Endothelial cell of hepatic sinusoid (primary cell): ENCODE measurements around the gene RBM8A.

Experiments used
- in situ Hi-C: cut with HindIII; loops from 2 replicates; pipeline ENCODE4 v1.10.0; 2017; ENCODE audit warnings: low sequenced_read_pairs

RBM8A gene

GRCh38 chr1:145918992-145919939, 8.0 kb downstream of the RBM8A start:
- in situ Hi-C loops = loop anchor here (5.0 kb wide), 3 partner anchors 42 to 88 kb away; partner anchors contain the start of gene NUDT17

- in situ Hi-C loops = loop anchor here (5.0 kb wide), 3 partner anchors 41 to 89 kb away; partner anchors contain the start of gene NUDT17
These were observed 8.9 kb downstream of the RBM8A start, which contains the start of gene PEX11B for GRCh38 chr1:145918144-145918991. Gene PEX11B (minus strand): TSS chr1:145918717. CDS start chr1:145918688, 29 bp downstream.

- in situ Hi-C loops = loop anchor here (5.0 kb wide), 3 partner anchors 40 to 90 kb away; partner anchors contain the start of gene NUDT17
These were observed 9.7 kb downstream of the RBM8A start for GRCh38 chr1:145917595-145917994.

GRCh38 chr1:145916745-145917144, 10.5 kb downstream of the RBM8A start:
- in situ Hi-C loops = loop anchor here (5.0 kb wide), 3 partner anchors 39 to 91 kb away; partner anchors contain the start of gene NUDT17

- in situ Hi-C loops = no loop called here
These were observed 15.1 kb downstream of the RBM8A start for GRCh38 chr1:145912128-145912641.

GRCh38 chr1:145908653-145909052, 18.6 kb downstream of the RBM8A start:
- in situ Hi-C loops = no loop called here

- in situ Hi-C loops = no loop called here
These were observed 20.1 kb downstream of the RBM8A start for GRCh38 chr1:145906954-145907753.

GRCh38 chr1:145901312-145902021, 25.8 kb downstream of the RBM8A start:
- in situ Hi-C loops = no loop called here

- in situ Hi-C loops = no loop called here
These were observed 28.5 kb downstream of the RBM8A start for GRCh38 chr1:145898756-145899155.

- in situ Hi-C loops = no loop called here
These were observed 29.3 kb downstream of the RBM8A start for GRCh38 chr1:145897969-145898368.

GRCh38 chr1:145895471-145895870, 31.8 kb downstream of the RBM8A start:
- in situ Hi-C loops = no loop called here

GRCh38 chr1:145893306-145894055, 33.8 kb downstream of the RBM8A start:
- in situ Hi-C loops = no loop called here

- in situ Hi-C loops = no loop called here
These were observed 34.7 kb downstream of the RBM8A start for GRCh38 chr1:145892486-145893087.

- in situ Hi-C loops = no loop called here
These were observed 35.4 kb downstream of the RBM8A start for GRCh38 chr1:145891587-145892485.

- in situ Hi-C loops = no loop called here
These were observed 36.1 kb downstream of the RBM8A start for GRCh38 chr1:145891143-145891542.

- in situ Hi-C loops = no loop called here
These were observed 37.6 kb downstream of the RBM8A start for GRCh38 chr1:145889722-145890121.

GRCh38 chr1:145887631-145888030, 39.7 kb downstream of the RBM8A start:
- in situ Hi-C loops = no loop called here
